ENCODE measurements around the gene SEMA3G. TPM values are rescaled to one million over a fixed set of nuclear protein-coding genes. Genes with fewer than 3 reads are reported as not detected.

The SEMA3G gene
- total and polyA plus RNA-seq, 11 donors = 11.4 to 29.0 (median 14.4) TPM

DNA sequence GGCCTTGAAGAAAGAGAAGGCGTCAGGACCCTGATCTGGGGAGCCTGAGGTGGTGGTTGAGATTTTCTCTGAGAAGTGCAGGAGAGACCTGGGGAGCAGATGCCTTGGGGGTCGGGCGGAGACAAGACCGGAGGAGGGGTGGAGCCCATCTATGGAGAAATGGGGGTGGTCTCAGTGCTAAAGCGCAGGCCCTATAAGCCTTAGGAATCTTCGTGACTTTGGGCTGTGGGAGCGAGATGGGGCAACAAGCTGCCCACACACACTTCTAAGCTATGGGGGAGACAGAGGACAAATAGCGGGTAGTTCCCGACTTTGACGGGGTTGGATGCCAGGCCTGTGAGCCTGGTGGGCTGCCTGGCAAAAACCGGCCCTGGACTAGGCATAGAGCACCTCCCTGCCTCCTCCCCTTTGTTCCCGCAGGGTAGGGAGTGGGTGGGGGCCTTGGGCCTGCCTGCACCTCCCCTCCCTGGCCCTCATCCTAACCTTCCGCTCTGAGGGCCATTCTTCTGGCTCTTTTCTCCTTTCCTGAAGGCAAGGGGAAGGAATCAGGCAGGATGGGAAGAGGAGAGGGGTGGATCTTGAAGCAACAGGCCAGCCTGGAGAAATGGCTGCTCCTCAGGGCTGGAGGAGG lies 11.4 kb upstream of the SEMA3G start:
- H3K36me3 ChIP-seq = peaks cover 0 to 49% (median 40%) of the 10 kb centered on the region in 9 donors
- no peaks in the 10 kb centered on the region for H3K9me3 ChIP-seq
- ATAC-seq (peak in 3 of 4 donors; percentile 3 to 5 (median 4)), DNase-seq (peak in 4 of 5 donors; percentile 36 to 66 (median 56))
- intact Hi-C loops (cut with DNase I) = loop anchor here in 2 of 10 donors (5.0 to 10.0 kb wide), 2 partner anchors 81 to 229 kb away; partner anchors contain the start of genes GNL3 (in 1 of the 2), PBRM1 (in 1 of the 2) and UQCC5 (in 1 of the 2)
- no peak for TF ChIP-seq POLR2A (IDR thresholded peaks at IDR 0.05)
- TF ChIP-seq, protein P1, sequence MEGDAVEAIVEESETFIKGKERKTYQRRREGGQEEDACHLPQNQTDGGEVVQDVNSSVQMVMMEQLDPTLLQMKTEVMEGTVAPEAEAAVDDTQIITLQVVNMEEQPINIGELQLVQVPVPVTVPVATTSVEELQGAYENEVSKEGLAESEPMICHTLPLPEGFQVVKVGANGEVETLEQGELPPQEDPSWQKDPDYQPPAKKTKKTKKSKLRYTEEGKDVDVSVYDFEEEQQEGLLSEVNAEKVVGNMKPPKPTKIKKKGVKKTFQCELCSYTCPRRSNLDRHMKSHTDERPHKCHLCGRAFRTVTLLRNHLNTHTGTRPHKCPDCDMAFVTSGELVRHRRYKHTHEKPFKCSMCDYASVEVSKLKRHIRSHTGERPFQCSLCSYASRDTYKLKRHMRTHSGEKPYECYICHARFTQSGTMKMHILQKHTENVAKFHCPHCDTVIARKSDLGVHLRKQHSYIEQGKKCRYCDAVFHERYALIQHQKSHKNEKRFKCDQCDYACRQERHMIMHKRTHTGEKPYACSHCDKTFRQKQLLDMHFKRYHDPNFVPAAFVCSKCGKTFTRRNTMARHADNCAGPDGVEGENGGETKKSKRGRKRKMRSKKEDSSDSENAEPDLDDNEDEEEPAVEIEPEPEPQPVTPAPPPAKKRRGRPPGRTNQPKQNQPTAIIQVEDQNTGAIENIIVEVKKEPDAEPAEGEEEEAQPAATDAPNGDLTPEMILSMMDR (IDR thresholded peaks at IDR 0.05) = no peak
- H3K4me1 ChIP-seq = peaks cover 0 to 33% (median 22%) of the 10 kb centered on the region in 12 donors
- no peaks in the 10 kb centered on the region for H3K27me3 ChIP-seq
- 5 to 9% (median 7%) methylated on average over 13 of the region's 13 CpGs for WGBS, 4 donors
- H3K27ac ChIP-seq = peak overlapping the region; percentile 85 to 99 (median 94)
- peak overlapping the region; percentile 57 to 92 (median 81) for H3K4me3 ChIP-seq

GRCh38 chr3:52455283-52456168 lies 10.6 kb upstream of the SEMA3G start, which contains the start of gene NISCH:
NISCH (plus strand) TSS chr3:52455604; CDS start chr3:52455642, 38 bp downstream.
- TF ChIP-seq POLR2A (IDR thresholded peaks at IDR 0.05) = peak in 1 of 2 donors; percentile 66
- TF ChIP-seq, protein P1 (IDR thresholded peaks at IDR 0.05) = peak in 1 of 12 donors; percentile 6
- Histone ChIP-seq H3K36me3 (peaks cover 0 to 48% (median 34%) of the 10 kb centered on the region in 9 donors), H3K27ac (peak within 1 kb of the TSS; percentile 85 to 99 (median 94)), H3K4me3 (peak within 1 kb of the TSS; percentile 57 to 92 (median 81)), H3K4me1 (peaks cover 0 to 39% (median 23%) of the 10 kb centered on the region in 12 donors), H3K9me3 (no peaks in the 10 kb centered on the region), H3K27me3 (no peaks in the 10 kb centered on the region)
- ATAC-seq (peak; percentile 13 to 59 (median 36)), DNase-seq (peak; percentile 92 to 96 (median 94))
- 1 to 3% (median 1%) methylated on average over 34 to 86 of the region's 86 CpGs for WGBS, 4 donors
- intact Hi-C loops (cut with DNase I) = loop anchor here in 2 of 10 donors (5.0 to 10.0 kb wide), 2 partner anchors 82 to 229 kb away; partner anchors contain the start of genes GNL3 (in 1 of the 2), PBRM1 (in 1 of the 2) and UQCC5 (in 1 of the 2)

- DNase-seq = no peak
- TF ChIP-seq, protein P1 (IDR thresholded peaks at IDR 0.05) = no peak
- no peak for TF ChIP-seq POLR2A (IDR thresholded peaks at IDR 0.05)
- Histone ChIP-seq H3K27ac (peak overlapping the region; percentile 85 to 99 (median 94)), H3K9me3 (no peaks in the 10 kb centered on the region), H3K4me3 (peak overlapping the region; percentile 57 to 92 (median 81)), H3K27me3 (no peaks in the 10 kb centered on the region), H3K4me1 (peaks cover 0 to 44% (median 24%) of the 10 kb centered on the region in 12 donors), H3K36me3 (peaks cover 0 to 46% (median 28%) of the 10 kb centered on the region in 9 donors)
- no peak for ATAC-seq
- 25 to 35% (median 31%) methylated on average over 10 to 11 of the region's 11 CpGs for WGBS, 4 donors
- intact Hi-C loops (cut with DNase I) = loop anchor here in 2 of 10 donors (5.0 to 10.0 kb wide), 2 partner anchors 82 to 230 kb away; partner anchors contain the start of genes GNL3 (in 1 of the 2), PBRM1 (in 1 of the 2) and UQCC5 (in 1 of the 2)
Observed at GRCh38 chr3:52454938-52455282, 10.0 kb upstream of the SEMA3G start.

Data from heart left ventricle (tissue), 16 donors.